Mesothelial cell of epicardium (in vitro differentiated cells): ENCODE data around the gene TULP1. TPM values are rescaled to one million over a fixed set of nuclear protein-coding genes. Genes with fewer than 3 reads are reported as not detected.

Source experiments
- DNase-seq, 2 experiments: peaks; one replicate each; pipeline ENCODE4 v3.0.0; 2021; ENCODE audit warnings: low spot score in 2 of 2; ENCODE audit not compliant: unreplicated experiment in 2 of 2
- H3K27ac Mint-ChIP-seq: 2 replicates; pipeline ENCODE4 v1.8.0; 2021; ENCODE audit warnings: mixed read lengths
- H3K27me3 Mint-ChIP-seq: 2 replicates; pipeline ENCODE4 v1.8.0; 2021; ENCODE audit warnings: low read depth, mixed read lengths
- H3K36me3 Mint-ChIP-seq: 2 replicates; pipeline ENCODE4 v1.8.0; 2021; ENCODE audit warnings: mixed read lengths
- H3K4me1 Mint-ChIP-seq: 2 replicates; pipeline ENCODE4 v1.8.0; 2021; ENCODE audit warnings: mixed read lengths
- H3K4me3 Mint-ChIP-seq: 2 replicates; pipeline ENCODE4 v1.8.0; 2021; ENCODE audit warnings: mild to moderate bottlenecking, moderate library complexity, mixed read lengths
- H3K9me3 Mint-ChIP-seq: 2 replicates; pipeline ENCODE4 v1.8.0; 2021; ENCODE audit warnings: mixed read lengths
- total RNA-seq: library from RNA; stranded (reverse); gene quantifications from 3 replicates; pipeline ENCODE4 v1.2.1, GENCODE V29; 2021
- TF ChIP-seq, protein P1 (sequence below): fragments of 200-600 bp; sonication (generic); IDR thresholded peaks from one replicate; pipeline ENCODE4 v1.5.0; 2021; ENCODE audit warnings: antibody characterized with exemption; ENCODE audit not compliant: unreplicated experiment

TULP1 gene
- total RNA-seq, 1 donor from 2014 or later = 17.7 TPM

DNA sequence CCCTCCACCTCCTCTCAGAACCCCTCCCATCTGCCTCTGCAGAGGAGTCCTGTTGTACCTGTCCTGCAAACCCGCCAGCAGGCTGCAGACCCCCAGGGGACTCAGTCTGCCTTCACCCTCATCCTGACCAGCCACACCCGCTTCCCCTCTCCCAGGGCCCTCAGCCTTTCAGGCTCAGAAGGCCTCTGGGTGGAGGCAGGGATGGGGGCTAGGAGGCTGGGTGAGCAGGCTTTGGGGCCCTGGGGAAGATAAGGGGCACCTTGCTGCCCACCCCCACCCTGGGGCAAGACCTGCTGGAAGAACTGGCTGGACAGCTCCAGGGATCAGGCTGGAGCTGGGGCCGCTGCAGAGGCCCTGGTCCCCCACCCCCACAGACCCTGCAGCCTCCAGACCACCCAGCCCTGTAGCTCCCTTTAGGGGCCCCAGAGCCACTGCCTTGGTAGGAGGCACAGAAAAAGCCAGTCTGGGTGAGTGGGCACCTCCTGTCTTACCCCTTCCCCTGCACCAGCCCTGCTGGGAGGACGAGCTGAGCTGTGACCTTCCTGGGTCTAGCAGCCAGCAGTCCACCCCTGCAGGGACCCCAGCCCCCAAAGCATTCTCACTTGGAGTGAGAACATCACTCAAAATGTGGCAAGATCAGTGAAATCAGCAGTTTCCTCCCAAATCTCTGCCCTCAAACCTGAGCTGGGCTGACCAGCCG lies 21.0 kb downstream of the TULP1 start:
- H3K4me3 Mint-ChIP-seq = peak overlapping the region; percentile 40
- DNase-seq = no peak
- TF ChIP-seq, protein P1, sequence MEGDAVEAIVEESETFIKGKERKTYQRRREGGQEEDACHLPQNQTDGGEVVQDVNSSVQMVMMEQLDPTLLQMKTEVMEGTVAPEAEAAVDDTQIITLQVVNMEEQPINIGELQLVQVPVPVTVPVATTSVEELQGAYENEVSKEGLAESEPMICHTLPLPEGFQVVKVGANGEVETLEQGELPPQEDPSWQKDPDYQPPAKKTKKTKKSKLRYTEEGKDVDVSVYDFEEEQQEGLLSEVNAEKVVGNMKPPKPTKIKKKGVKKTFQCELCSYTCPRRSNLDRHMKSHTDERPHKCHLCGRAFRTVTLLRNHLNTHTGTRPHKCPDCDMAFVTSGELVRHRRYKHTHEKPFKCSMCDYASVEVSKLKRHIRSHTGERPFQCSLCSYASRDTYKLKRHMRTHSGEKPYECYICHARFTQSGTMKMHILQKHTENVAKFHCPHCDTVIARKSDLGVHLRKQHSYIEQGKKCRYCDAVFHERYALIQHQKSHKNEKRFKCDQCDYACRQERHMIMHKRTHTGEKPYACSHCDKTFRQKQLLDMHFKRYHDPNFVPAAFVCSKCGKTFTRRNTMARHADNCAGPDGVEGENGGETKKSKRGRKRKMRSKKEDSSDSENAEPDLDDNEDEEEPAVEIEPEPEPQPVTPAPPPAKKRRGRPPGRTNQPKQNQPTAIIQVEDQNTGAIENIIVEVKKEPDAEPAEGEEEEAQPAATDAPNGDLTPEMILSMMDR = no peak
- peaks cover 75% of the 10 kb centered on the region for H3K4me1 Mint-ChIP-seq
- H3K27me3 Mint-ChIP-seq = no peaks in the 10 kb centered on the region
- no peaks in the 10 kb centered on the region for H3K36me3 Mint-ChIP-seq
- peak overlapping the region; percentile 88 for H3K27ac Mint-ChIP-seq
- no peaks in the 10 kb centered on the region for H3K9me3 Mint-ChIP-seq

- DNase-seq = no peak
- H3K27me3 Mint-ChIP-seq = no peaks in the 10 kb centered on the region
- H3K27ac Mint-ChIP-seq = peak overlapping the region; percentile 88
- H3K4me1 Mint-ChIP-seq = peaks cover 78% of the 10 kb centered on the region
- H3K36me3 Mint-ChIP-seq = no peaks in the 10 kb centered on the region
- H3K4me3 Mint-ChIP-seq = peak overlapping the region; percentile 40
- H3K9me3 Mint-ChIP-seq = no peaks in the 10 kb centered on the region
- TF ChIP-seq, protein P1 = no peak
Observed at GRCh38 chr6:35490821-35491557, 21.7 kb downstream of the TULP1 start.

DNA sequence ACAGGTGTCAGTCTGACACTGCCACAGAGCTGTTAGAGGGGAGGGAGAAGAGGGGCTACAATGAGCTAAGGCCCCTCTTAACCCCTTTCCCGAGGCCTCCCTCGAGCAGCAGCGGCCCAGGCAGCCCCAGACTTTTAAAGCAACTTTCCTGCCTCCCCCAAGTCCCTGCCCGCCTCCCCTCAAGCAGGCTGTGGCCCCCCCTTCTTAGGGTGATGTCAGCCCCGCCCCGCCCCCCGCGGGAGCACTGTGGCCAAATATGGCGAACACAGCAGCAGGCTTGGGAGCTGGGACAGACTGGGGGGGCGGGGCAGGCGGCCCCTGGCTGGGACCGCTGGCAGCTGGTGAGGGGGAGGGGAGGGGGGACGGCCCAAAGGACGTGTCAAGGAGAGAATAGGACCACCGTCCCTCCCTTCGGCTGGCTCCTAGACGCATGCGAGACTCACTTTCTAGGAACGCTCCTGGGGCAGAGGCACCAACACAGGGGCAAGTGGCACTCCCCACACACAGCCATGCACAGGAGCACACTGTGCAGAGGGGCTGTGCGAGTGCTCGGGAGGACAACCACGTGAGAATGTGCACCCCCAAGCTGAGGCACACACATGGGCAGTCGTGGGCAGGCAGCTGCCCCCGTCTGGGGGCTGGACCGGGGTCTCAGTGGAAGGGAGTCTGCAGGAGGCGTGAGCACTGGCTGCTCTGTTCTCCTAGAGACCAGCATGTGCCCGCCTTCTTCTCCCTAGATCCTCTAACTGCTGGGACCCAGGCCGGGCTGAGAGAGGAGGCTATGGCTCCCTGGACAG lies 22.5 kb downstream of the TULP1 start:
- Mint-ChIP-seq H3K9me3 (no peaks in the 10 kb centered on the region), H3K4me1 (peaks cover 80% of the 10 kb centered on the region), H3K27ac (peak overlapping the region; percentile 88), H3K27me3 (no peaks in the 10 kb centered on the region), H3K36me3 (no peaks in the 10 kb centered on the region), H3K4me3 (peak overlapping the region; percentile 40)
- peak; percentile 59 to 78 for DNase-seq
- TF ChIP-seq, protein P1 = no peak

- Mint-ChIP-seq H3K4me1 (peaks cover 74% of the 10 kb centered on the region), H3K4me3 (no peak overlapping the region), H3K27me3 (no peaks in the 10 kb centered on the region), H3K9me3 (no peaks in the 10 kb centered on the region), H3K27ac (peak overlapping the region; percentile 87), H3K36me3 (peaks cover under 1% of the 10 kb centered on the region)
- no peak for DNase-seq
- TF ChIP-seq, protein P1 = no peak
Observed at GRCh38 chr6:35489066-35489465, 23.6 kb downstream of the TULP1 start.

DNA sequence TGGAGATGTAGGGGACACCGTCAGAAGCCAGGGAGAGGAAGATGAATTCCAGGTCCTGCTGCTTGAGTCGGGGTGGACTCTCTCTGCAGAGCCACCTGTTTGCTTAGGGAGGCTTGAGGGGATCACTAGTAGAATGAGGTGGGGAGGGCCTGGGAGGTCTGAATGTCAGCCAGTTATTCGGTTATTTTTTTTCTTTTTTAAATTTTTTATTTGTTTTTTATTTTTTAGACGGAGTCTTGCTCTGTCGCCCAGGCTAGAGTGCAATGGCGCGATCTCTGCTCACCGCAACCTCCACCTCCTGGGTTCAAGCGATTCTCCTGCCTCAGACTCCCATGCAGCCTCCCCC lies 24.2 kb downstream of the TULP1 start:
- no peak for DNase-seq
- TF ChIP-seq, protein P1 = no peak
- no peak overlapping the region for H3K4me3 Mint-ChIP-seq
- peak overlapping the region; percentile 99 for H3K27ac Mint-ChIP-seq
- H3K9me3 Mint-ChIP-seq = no peaks in the 10 kb centered on the region
- no peaks in the 10 kb centered on the region for H3K27me3 Mint-ChIP-seq
- peaks cover 3% of the 10 kb centered on the region for H3K36me3 Mint-ChIP-seq
- peaks cover 71% of the 10 kb centered on the region for H3K4me1 Mint-ChIP-seq
